K562 (cell line): ENCODE results near the gene CEP162. TPM values are rescaled to one million over a fixed set of nuclear protein-coding genes. Genes with fewer than 3 reads are reported as not detected.

Source experiments
- ATAC-seq: fragments of 200-7000 bp; cut with Tn5 transposase; 3 replicates; pipeline ENCODE4 v1.9.1; 2020; ENCODE audit warnings: moderate library complexity
- BruUV-seq: library from RNA; stranded (reverse); fragments of 400-500 nt; replicated peaks from 2 replicates; lab custom pipeline; 2021; lab: Mats Ljungman, UMichigan
- CTCF ChIA-PET: fragments of 300-600 bp; formaldehyde crosslinking; extraction: SDS; loops from one replicate; lab custom pipeline; 2021; ENCODE audit warnings: low intra/inter-chr PET ratio; lab: Yijun Ruan, JAX
- POLR2A ChIA-PET: fragments of 300-600, 350-650 bp; sonication (Branson Sonifier 250); formaldehyde crosslinking; extraction: SDS; loops from one replicate; lab custom pipeline; 2021; ENCODE audit warnings: antibody characterized with exemption, inconsistent platforms; lab: Yijun Ruan, JAX
- DNase-seq, 4 experiments: peaks; one replicate each; pipeline versions ENCODE4 v3.0.0 to v3.0.0-alpha.2; 2011 to 2018; ENCODE audit warnings: low spot score in 3 of 4, mixed read lengths in 3 of 4; ENCODE audit errors: extremely low read depth in 1 of 4
- FAIRE-seq: peaks from 2 replicates; lab custom pipeline; 2011; peaks lifted over from hg19 to GRCh38; lab: Jason Lieb, UNC
- H2AFZ ChIP-seq: 2 replicates; pipeline ENCODE4 v1.6.0; 2011; ENCODE audit warnings: low read depth, low read length, control low read depth, inconsistent platforms
- H3K27ac ChIP-seq: fragments of 200-600 bp; 3 replicates; pipeline ENCODE4 v1.8.0; 2011; ENCODE audit warnings: low read depth, mild to moderate bottlenecking, control low read depth, inconsistent platforms, low read length, moderate library complexity, mixed read lengths; ENCODE audit errors: extremely low read depth
- H3K27me3 ChIP-seq, 2 experiments: fragments of 300-600 bp in 1 of 2; 2 replicates in 1 of 2; 3 replicates in 1 of 2; pipeline versions ENCODE4 v1.6.0 to v1.8.0; 2011; ENCODE audit warnings: inconsistent platforms in 2 of 2, low read length in 2 of 2, mild to moderate bottlenecking in 1 of 2, mixed read lengths in 1 of 2, moderate library complexity in 1 of 2; ENCODE audit not compliant: control insufficient read depth in 2 of 2, insufficient read depth in 2 of 2
- H3K36me3 ChIP-seq: fragments of 300-600 bp; 3 replicates; pipeline ENCODE4 v1.8.0; 2011; ENCODE audit warnings: mild to moderate bottlenecking, low read length, inconsistent platforms; ENCODE audit not compliant: control insufficient read depth, insufficient read depth
- H3K4me1 ChIP-seq, 2 experiments: fragments of 200-600 bp in 1 of 2; replicated peaks in 1 of 2; 2 replicates in 1 of 2; 3 replicates in 1 of 2; pipeline versions ENCODE4 v1.5.1 to v1.8.0; 2011; ENCODE audit warnings: inconsistent platforms in 2 of 2, low read length in 2 of 2, mild to moderate bottlenecking in 1 of 2, mixed read lengths in 1 of 2, moderate library complexity in 1 of 2; ENCODE audit not compliant: control insufficient read depth in 2 of 2, insufficient read depth in 2 of 2
- H3K4me2 ChIP-seq: 2 replicates; pipeline ENCODE4 v1.6.1; 2011; ENCODE audit warnings: low read length, control low read depth, inconsistent platforms, mixed read lengths; ENCODE audit not compliant: insufficient read depth
- H3K4me3 ChIP-seq: fragments of 200-600 bp; sonication (generic), shearing (Covaris generic); 2 replicates; pipeline ENCODE4 v1.5.1; 2016; ENCODE audit warnings: control low read depth, inconsistent platforms
- H3K79me2 ChIP-seq: fragments of 200-600 bp; 3 replicates; pipeline ENCODE4 v1.8.0; 2011; ENCODE audit warnings: low read length, inconsistent platforms; ENCODE audit not compliant: control insufficient read depth, insufficient read depth
- H3K9ac ChIP-seq, 2 experiments: 2 replicates each; pipeline versions ENCODE4 v1.6.0 to v1.6.1; 2011; ENCODE audit warnings: low read depth in 2 of 2, low read length in 2 of 2, control low read depth in 1 of 2, inconsistent platforms in 1 of 2, mild to moderate bottlenecking in 1 of 2, mixed read lengths in 1 of 2; ENCODE audit not compliant: insufficient read depth in 1 of 2
- H3K9me1 ChIP-seq: one replicate; pipeline ENCODE4 v1.6.0; 2011; ENCODE audit warnings: inconsistent platforms, mild to moderate bottlenecking, low read length, moderate library complexity; ENCODE audit not compliant: control insufficient read depth, insufficient read depth
- H3K9me3 ChIP-seq: replicated peaks from 2 replicates; pipeline ENCODE4 v1.5.1; 2011; ENCODE audit warnings: low read depth, low read length, inconsistent platforms; ENCODE audit not compliant: control insufficient read depth, insufficient read depth
- H4K20me1 ChIP-seq: replicated peaks from 2 replicates; pipeline ENCODE4 v1.6.1; 2011; ENCODE audit warnings: low read length, inconsistent platforms, mixed read lengths; ENCODE audit not compliant: control insufficient read depth, insufficient read depth
- DIDO1 ChIP-seq: fragments of 450-650 bp; IDR thresholded peaks from 2 replicates; pipeline ENCODE4 v1.6.1; 2016; ENCODE audit warnings: low read depth, missing biosample characterization, missing genetic modification characterization
- ETV5 ChIP-seq: sonication (generic); formaldehyde crosslinking; IDR thresholded peaks from 2 replicates; pipeline ENCODE4 v1.4.0; 2020; ENCODE audit warnings: low read depth, mild to moderate bottlenecking, missing genetic modification reagents
- ZNF143 ChIP-seq: sonication (generic); formaldehyde crosslinking; IDR thresholded peaks from 2 replicates; pipeline ENCODE4 v1.9.0; 2022; ENCODE audit warnings: mild to moderate bottlenecking, missing genetic modification reagents
- WGBS: fragments of 100-300 bp; shearing (Covaris generic); methylation state at CpG from one replicate; pipeline ENCODE4 v1.1.6; 2016; ENCODE audit warnings: low coverage, mixed read lengths; ENCODE audit not compliant: insufficient coverage; ENCODE audit errors: missing lambda C conversion rate; 5-methylcytosine and 5-hydroxymethylcytosine counted together
- in situ Hi-C: fragments of 300-500 bp; cut with MboI; formaldehyde crosslinking; loops from 4 replicates; pipeline ENCODE4 v1.15.0; 2018; ENCODE audit warnings: inconsistent platforms, mixed read lengths
- intact Hi-C: fragments of 100-400 bp; cut with micrococcal nuclease; formaldehyde crosslinking; loops from 2 replicates; pipeline ENCODE4 v1.14.2; 2022
- polyA plus RNA-seq, 8 experiments: library from polyadenylated mRNA; depleted of rRNA in 4 of 8; stranded (reverse) in 5 of 8; unstranded in 3 of 8; fragments of >200 nt; fragmentation: Nextera tagmentation in 2 of 8; fragmentation: Illumina TruSeq in 1 of 8; extraction: Ambion mirVana in 2 of 8; extraction: Trizol in 1 of 8; gene quantifications; 2 replicates each; pipeline versions ENCODE4 v1.2.1 to v1.2.3, GENCODE V29; 2011 to 2014; ENCODE audit warnings: inconsistent platforms in 1 of 8, missing spikeins in 1 of 8
- total RNA-seq, 7 experiments: library from RNA; depleted of rRNA in 6 of 7; stranded (reverse); fragments of >200 nt in 6 of 7; fragmentation: Illumina TruSeq in 2 of 7; extraction: Trizol in 2 of 7; gene quantifications; 2 replicates each; pipeline versions ENCODE4 v1.2.1 to v1.2.3, GENCODE V29; 2011 to 2021; ENCODE audit warnings: low replicate concordance in 1 of 7
- TF ChIP-seq, protein P1 (sequence below): sonication (generic); formaldehyde crosslinking; IDR thresholded peaks from 2 replicates; pipeline ENCODE4 v1.8.0; 2022; ENCODE audit warnings: mild to moderate bottlenecking, missing genetic modification reagents, borderline replicate concordance
- TF ChIP-seq, protein P2 (sequence below), 2 experiments: IDR thresholded peaks; 2 replicates each; pipeline ENCODE4 v1.6.1; 2011; ENCODE audit warnings: borderline replicate concordance in 1 of 2, control low read depth in 1 of 2, low read depth in 1 of 2, low read length in 1 of 2, mild to moderate bottlenecking in 1 of 2, mixed read lengths in 1 of 2, moderate library complexity in 1 of 2; ENCODE audit not compliant: insufficient read depth in 1 of 2, insufficient read length in 1 of 2, poor library complexity in 1 of 2, severe bottlenecking in 1 of 2; ENCODE audit errors: extremely low read depth in 1 of 2
- TF ChIP-seq, protein P3 (sequence below): sonication (generic); formaldehyde crosslinking; IDR thresholded peaks from 2 replicates; pipeline ENCODE4 v1.8.0; 2022; ENCODE audit warnings: mild to moderate bottlenecking, missing genetic modification reagents
- TF ChIP-seq, protein P4 (sequence below), 2 experiments: fragments of 250-450 bp in 1 of 2; fragments of 450-650 bp in 1 of 2; sonication (Bioruptor Pico) in 1 of 2; IDR thresholded peaks; 2 replicates each; pipeline versions ENCODE4 v1.6.1 to v1.8.0; 2016 to 2021; ENCODE audit warnings: mild to moderate bottlenecking in 2 of 2, moderate library complexity in 2 of 2, missing compliant biosample characterization in 1 of 2, missing genetic modification characterization in 1 of 2
- TF ChIP-seq, protein P5 (sequence below): fragments of 200-800 bp; sonication (Bioruptor generic); IDR thresholded peaks from 2 replicates; pipeline ENCODE4 v1.6.1; 2017; ENCODE audit warnings: missing genetic modification characterization, missing compliant biosample characterization

Gene CEP162
- total and polyA plus RNA-seq, 9 of the 15 experiments (the other 6 are each of a cell fraction or from before 2014, with no cell fraction given): 3.9 to 8.6 (median 6.7) TPM

DNA sequence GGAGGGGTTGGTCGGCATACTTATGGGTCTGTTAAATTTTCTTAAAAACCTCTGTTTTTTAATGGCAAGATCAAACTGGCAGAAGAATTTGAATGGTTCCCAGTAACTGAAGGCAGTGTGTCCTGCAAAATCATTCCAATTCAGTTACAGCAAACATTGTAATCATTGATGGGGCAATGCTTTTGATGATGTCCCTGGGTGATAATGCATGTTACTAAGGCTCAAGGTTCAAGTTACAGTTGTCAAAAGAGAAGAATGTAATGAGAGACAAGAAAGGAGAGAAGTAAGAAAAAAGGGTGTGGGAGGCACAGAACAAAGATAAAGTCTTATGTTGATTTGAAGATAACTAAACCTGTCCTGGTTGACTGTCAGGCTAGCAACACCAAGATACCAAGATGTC lies 54.9 kb downstream of the CEP162 start:
- no peaks in the 10 kb centered on the region for H3K27me3 ChIP-seq
- intact Hi-C loops (no loop called here), in situ Hi-C loops (no loop called here)
- H3K9me3 ChIP-seq: no peaks in the 10 kb centered on the region
- TF ChIP-seq, protein P1, sequence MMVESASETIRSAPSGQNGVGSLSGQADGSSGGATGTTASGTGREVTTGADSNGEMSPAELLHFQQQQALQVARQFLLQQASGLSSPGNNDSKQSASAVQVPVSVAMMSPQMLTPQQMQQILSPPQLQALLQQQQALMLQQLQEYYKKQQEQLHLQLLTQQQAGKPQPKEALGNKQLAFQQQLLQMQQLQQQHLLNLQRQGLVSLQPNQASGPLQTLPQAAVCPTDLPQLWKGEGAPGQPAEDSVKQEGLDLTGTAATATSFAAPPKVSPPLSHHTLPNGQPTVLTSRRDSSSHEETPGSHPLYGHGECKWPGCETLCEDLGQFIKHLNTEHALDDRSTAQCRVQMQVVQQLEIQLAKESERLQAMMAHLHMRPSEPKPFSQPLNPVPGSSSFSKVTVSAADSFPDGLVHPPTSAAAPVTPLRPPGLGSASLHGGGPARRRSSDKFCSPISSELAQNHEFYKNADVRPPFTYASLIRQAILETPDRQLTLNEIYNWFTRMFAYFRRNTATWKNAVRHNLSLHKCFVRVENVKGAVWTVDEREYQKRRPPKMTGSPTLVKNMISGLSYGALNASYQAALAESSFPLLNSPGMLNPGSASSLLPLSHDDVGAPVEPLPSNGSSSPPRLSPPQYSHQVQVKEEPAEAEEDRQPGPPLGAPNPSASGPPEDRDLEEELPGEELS: no peak
- TF ChIP-seq ETV5 (CRISPR knock-in tag) (no peak), ZNF143 (CRISPR knock-in tag) (no peak), DIDO1 (tag) (no peak)
- TF ChIP-seq, protein P2, sequence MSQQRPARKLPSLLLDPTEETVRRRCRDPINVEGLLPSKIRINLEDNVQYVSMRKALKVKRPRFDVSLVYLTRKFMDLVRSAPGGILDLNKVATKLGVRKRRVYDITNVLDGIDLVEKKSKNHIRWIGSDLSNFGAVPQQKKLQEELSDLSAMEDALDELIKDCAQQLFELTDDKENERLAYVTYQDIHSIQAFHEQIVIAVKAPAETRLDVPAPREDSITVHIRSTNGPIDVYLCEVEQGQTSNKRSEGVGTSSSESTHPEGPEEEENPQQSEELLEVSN (IDR thresholded peaks at IDR 0.05; ENCODE audit: borderline replicate concordance in 1 of 2, extremely low read depth in 1 of 2, insufficient read depth in 1 of 2, insufficient read length in 1 of 2, low read depth in 1 of 2, low read length in 1 of 2, poor library complexity in 1 of 2, severe bottlenecking in 1 of 2): no peak
- TF ChIP-seq, protein P3, sequence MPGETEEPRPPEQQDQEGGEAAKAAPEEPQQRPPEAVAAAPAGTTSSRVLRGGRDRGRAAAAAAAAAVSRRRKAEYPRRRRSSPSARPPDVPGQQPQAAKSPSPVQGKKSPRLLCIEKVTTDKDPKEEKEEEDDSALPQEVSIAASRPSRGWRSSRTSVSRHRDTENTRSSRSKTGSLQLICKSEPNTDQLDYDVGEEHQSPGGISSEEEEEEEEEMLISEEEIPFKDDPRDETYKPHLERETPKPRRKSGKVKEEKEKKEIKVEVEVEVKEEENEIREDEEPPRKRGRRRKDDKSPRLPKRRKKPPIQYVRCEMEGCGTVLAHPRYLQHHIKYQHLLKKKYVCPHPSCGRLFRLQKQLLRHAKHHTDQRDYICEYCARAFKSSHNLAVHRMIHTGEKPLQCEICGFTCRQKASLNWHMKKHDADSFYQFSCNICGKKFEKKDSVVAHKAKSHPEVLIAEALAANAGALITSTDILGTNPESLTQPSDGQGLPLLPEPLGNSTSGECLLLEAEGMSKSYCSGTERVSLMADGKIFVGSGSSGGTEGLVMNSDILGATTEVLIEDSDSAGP (CRISPR knock-in tag): no peak
- TF ChIP-seq, protein P4, sequence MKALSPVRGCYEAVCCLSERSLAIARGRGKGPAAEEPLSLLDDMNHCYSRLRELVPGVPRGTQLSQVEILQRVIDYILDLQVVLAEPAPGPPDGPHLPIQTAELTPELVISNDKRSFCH (CRISPR knock-in tag; IDR thresholded peaks at IDR 0.05): no peak
- TF ChIP-seq, protein P4 (tag; IDR thresholded peaks at IDR 0.05): no peak
- TF ChIP-seq, protein P5, sequence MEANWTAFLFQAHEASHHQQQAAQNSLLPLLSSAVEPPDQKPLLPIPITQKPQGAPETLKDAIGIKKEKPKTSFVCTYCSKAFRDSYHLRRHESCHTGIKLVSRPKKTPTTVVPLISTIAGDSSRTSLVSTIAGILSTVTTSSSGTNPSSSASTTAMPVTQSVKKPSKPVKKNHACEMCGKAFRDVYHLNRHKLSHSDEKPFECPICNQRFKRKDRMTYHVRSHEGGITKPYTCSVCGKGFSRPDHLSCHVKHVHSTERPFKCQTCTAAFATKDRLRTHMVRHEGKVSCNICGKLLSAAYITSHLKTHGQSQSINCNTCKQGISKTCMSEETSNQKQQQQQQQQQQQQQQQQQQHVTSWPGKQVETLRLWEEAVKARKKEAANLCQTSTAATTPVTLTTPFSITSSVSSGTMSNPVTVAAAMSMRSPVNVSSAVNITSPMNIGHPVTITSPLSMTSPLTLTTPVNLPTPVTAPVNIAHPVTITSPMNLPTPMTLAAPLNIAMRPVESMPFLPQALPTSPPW: no peak
- H2AFZ ChIP-seq: no peak overlapping the region
- FAIRE-seq (no peak), ATAC-seq (no peak), DNase-seq (no peak)
- POLR2A ChIA-PET: no interaction called here
- no peak overlapping the region for H3K27ac ChIP-seq
- no peaks in the 10 kb centered on the region for H4K20me1 ChIP-seq
- no peaks in the 10 kb centered on the region for H3K79me2 ChIP-seq
- CTCF ChIA-PET: no interaction called here
- no peak overlapping the region for H3K4me2 ChIP-seq
- no peaks in the 10 kb centered on the region for H3K9me1 ChIP-seq
- no peak overlapping the region for H3K4me3 ChIP-seq
- whole genome bisulfite sequencing: 86% methylated on average over 1 of the region's 1 CpG
- H3K9ac ChIP-seq: no peak overlapping the region
- BruUV-seq: no TSS peak
- peaks cover 9% of the 10 kb centered on the region; the same call in 2 of the 3 replicates for H3K36me3 ChIP-seq
- no peaks in the 10 kb centered on the region for H3K4me1 ChIP-seq
